ENCODE data around the gene SEMA4D.

The SEMA4D gene

GRCh38 chr9:89315482-89315881 is 182.4 kb downstream of the SEMA4D start:
- DNase-seq (ENCODE audit: low spot score) = no peak

- no peak for DNase-seq (ENCODE audit: low spot score)
Observed at GRCh38 chr9:89314955-89315354, 183.0 kb downstream of the SEMA4D start.

- DNase-seq (ENCODE audit: low spot score) = no peak
Observed at GRCh38 chr9:89313842-89314241, 184.1 kb downstream of the SEMA4D start.

GRCh38 chr9:89312222-89312571 is 185.7 kb downstream of the SEMA4D start:
- DNase-seq (ENCODE audit: low spot score) = no peak

GRCh38 chr9:89311346-89312221 is 186.3 kb downstream of the SEMA4D start:
- DNase-seq (ENCODE audit: low spot score) = peak; percentile 39
